GM12891 (cell line): Measurements from ENCODE around the gene AADACL4.

Source experiments
- PAX5 ChIP-seq: IDR thresholded peaks from 2 replicates; pipeline ENCODE4 v1.6.1; 2011; ENCODE audit warnings: low read length, moderate library complexity, mild to moderate bottlenecking; ENCODE audit not compliant: insufficient read depth, severe bottlenecking
- POLR2A ChIP-seq: IDR thresholded peaks from 2 replicates; pipeline ENCODE4 v1.6.1; 2011; ENCODE audit warnings: low read depth, low read length, control low read depth
- POLR2AphosphoS5 ChIP-seq: IDR thresholded peaks from 2 replicates; pipeline ENCODE4 v1.6.1; 2011; ENCODE audit warnings: low read depth, low read length, control low read depth
- POU2F2 ChIP-seq: IDR thresholded peaks from 2 replicates; pipeline ENCODE4 v1.6.1; 2011; ENCODE audit warnings: low read depth, mild to moderate bottlenecking, control low read depth, low read length, moderate library complexity
- TAF1 ChIP-seq: IDR thresholded peaks from 2 replicates; pipeline ENCODE4 v1.6.1; 2011; ENCODE audit warnings: low read depth, low read length, control low read depth

DNA sequence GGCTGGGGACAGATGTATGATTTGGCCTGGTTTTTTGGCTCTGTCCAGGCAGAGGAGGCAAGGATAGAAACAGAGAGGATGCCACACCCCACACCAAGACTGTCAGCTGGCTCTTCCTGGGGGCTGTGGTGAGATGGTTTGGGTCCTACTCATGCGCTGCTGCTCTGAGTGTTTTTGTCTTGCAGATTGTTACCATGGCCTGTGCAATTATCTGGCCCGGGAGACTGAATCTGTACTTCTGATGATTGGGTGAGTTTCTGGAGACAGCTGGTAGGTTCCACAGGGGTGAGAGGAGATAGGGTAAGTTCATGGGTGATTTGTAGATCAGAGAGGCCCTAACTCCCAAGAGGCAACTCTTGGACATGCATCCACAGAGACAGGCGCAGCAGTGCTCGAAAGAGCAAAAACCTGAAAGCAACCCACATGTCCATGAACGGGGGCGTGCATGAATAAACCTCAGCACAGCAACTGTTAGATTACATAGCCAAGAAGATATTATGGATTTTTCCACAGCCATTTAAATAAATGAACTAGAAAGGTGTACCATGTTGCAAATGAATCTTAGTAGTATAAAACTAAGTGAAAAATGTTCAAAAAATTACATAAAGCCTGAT is 17.8 kb downstream of the AADACL4 start:
- TF ChIP-seq POLR2A (no peak), POLR2AphosphoS5 (no peak), TAF1 (no peak), POU2F2 (no peak), PAX5 (no peak)
